Measurements from ENCODE around the gene ATE1.
"Not testable (repeated sequence)": the region's sequence is repeated elsewhere in the genome, so short reads cannot be mapped to it uniquely, and the experiment has no call there.

The ATE1 gene

DNA sequence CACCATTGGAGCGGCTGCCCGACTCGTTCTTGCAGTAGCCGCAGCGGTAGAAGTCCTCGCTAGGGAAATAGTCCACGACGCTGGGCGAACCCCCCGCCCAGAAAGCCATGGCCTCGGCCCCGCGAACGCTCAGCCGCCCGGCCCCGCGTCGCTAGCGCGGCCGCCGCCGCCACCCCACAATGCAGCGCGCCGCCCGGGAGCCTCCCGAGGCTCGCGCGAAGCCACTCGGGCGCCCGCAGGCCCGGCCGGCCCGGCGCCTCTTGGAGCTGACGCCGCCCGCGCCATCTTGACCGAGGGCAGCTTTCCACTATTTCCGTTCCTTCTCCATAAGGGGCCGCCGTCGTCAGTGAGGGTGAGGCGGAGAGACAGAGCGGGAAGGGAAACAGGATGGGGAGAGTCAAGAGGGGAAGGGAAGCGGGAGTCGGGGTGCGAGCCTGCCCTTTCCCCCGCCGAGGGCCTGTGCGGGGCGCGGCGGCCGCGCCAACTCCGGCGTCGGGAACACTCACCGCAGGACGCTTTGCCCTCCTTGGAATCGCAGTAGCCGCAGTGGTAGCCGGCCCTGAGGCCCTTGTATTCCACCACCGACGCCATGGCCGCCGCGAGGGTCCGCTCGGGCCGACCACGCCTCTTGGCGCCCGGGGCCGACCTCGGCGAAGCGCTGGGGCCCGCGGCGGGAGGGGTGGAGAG is at the start of gene ATE1:
ATE1 (minus strand) TSS at position 191 of the 687 bp plus-strand sequence; CDS start at position 109, 82 bp downstream.
- peak; percentile 57 to 73 (median 67) for DNase-seq

DNA sequence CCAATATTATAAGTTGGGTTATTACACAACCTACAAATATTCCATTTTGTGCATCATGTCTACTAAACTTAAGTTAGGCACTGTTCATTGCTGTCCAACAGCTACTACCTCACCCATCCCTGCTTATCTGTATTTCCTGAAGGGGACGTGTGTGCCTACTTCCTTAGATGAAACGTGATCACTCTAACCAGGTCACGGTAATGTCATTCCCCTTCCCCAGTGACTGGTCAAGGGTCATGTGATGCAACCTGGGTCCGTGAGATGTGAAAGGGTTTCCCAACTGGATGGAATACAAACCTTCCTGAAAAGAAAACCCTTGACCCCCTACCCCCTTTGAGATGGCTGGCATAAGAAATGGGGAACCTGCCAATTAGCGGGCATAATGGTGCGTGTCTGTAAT is 48.8 kb upstream of the ATE1 start:
- DNase-seq, result no peak

DNA sequence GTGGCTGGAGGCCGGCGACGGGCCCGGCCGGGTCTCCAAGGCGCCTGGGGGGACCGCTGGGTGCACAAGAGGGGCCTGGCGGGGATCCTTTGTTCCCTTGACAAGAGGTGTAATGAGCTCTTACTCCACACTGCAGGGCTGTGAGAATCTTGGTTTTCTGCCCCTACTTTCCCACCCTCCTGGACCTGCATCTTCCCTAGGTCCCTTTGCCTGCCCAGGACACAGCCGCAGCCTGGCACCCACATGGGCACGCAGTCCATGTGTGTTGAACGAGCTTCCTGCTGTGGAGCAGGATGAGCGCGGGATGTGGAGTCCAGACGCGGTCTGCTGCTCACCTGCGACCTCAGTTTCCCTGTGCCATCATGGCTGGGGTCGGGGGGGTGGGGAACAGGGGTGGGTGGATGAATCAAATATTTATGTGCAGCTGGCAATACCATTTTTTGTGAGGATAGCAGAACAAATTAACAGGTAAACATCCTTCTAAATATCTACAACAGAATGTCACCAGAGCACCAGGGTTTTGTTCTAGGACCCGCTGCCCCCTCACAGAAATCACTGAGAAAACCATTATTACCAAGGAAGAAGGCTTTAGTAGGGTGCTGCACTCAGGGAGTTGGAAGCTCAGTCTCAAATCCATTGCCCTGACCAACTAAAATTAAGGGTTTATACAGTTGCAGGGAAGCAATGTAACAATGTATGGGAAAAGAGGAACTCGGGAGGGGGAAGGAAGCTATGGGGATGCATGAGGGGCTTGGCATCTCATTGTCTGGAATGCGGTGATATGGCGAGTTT is 47.7 kb upstream of the ATE1 start:
- DNase-seq, result no peak

DNA sequence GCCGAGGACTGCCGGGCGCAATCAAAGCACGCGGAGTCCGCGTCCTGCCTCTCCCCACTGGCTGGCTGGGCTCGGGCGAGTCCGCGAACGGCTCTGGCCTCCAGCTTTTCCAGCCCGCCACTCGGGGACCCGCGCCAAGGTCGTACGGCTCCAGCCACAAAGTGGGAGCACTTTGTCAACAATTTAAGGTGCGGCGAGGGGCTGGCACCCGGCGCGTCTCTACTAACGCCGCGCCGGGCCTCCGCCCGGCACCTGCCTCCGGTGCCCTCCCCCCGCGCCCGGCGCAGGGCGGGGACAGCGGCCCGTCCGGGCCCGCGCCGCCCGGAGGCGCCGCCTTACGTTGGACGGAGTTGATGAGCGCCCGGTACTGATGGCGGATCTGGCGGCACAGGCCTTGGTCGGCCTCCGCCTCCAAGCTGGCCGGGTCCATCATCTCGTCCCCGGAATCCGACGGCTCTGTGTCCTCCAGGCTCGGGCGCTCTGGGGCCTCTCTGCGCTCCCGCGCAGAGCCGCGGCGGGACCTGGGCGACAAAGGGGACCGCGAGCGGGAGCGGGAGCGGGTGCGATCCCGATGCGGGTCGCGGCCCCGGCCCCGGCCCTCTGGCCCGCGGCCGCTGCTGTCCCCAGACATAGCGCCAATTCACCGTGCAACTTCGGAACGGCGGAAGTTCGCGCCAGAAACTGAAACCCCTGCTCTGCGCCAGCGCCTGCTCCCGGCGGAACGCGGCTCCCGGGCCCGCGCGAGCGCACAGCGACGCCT is 46.9 kb upstream of the ATE1 start, which contains the start of gene NSMCE4A:
NSMCE4A (minus strand) TSS at position 683 of the 760 bp plus-strand sequence; CDS start at position 631, 52 bp downstream.
- DNase-seq, result peak; percentile 41 to 57 (median 52)

- DNase-seq, result no peak
Measured at GRCh38 chr10:121974019-121974534, 46.2 kb upstream of the ATE1 start.

DNA sequence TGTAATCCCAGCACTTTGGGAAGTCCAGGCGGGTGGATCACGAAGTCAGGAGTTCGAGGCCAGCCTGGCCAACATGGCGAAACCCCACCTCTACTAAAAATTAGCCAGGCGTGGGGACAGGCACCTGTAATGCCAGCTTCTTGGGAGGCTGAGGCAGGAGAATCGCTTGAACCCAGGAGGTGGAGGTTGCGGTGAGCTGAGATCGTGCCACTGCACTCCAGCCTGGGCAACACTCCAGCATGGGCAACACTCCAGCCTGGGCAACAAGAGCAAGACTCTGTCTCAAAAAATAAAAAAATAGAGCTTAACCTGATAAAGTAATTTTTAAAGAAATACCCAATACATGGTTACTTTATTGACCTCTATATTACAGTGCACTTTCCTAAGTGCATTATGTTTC is 41.3 kb upstream of the ATE1 start:
- DNase-seq, result not testable (repeated sequence)

DNA sequence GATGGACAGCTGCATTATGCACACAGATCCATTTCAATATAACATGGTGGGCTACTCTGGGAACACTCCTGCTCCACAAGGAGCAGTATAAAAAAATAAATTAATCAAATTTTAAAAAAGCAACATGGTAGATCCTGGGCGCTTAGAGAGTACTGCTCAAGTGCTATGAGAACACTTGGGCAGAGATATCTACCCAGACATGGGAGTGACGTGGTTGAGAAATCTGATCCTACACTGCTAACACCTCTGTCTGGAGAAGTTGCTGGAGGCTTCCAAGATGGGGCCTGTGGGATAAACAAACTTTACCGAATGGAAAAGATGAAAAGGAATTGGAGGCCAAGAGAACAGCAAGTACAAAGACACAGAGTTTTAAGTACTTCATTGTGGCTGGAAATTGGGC is 38.2 kb upstream of the ATE1 start:
- no peak for DNase-seq

GRCh38 chr10:121961456-121961855 is 33.6 kb upstream of the ATE1 start:
- no peak for DNase-seq

GRCh38 chr10:121959671-121960070 is 31.8 kb upstream of the ATE1 start:
- no peak for DNase-seq

DNA sequence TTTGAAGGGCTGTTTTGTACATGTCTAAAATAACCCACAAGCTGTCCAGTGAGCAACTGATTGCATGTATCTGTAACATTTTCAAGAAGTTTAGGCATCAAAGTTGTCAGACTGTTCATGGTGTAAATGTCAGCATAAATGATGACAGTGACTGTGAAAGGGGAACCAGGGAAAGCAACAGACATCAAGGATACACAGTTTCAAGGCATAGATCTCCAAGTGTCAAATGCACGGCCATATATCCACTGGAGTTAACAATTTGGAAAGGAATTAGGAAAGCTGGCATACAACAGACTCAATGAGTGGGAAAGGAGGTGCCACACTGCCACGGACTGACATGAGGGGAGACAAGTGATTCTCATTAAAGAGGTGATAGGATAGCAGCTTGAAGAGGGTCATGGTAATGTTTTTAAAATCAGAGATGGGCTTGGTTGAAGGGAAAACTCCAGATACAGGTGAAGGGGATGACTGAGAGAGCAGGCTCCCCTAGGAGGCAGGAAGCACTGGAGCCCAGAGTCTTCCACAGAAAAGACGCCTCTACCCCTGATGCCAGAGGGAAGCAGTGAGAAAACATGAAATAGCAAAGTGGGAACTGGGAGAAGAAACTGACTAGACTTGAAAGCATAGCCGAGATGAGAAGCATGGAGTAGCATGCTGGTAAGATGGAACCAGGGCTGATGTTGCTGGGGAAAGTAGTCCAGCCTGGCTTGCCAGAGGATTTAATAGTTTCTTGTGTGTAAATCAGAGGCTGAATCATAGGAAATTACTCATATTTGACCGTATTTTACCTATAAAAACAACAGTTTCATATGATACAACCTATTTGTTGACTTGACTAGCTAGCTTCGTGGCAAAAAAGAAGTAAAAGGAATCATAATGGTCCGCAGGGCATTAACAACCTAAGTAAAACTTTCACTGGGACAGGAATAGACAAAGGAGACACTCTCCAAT is 28.6 kb upstream of the ATE1 start:
- DNase-seq, result no peak

DNA sequence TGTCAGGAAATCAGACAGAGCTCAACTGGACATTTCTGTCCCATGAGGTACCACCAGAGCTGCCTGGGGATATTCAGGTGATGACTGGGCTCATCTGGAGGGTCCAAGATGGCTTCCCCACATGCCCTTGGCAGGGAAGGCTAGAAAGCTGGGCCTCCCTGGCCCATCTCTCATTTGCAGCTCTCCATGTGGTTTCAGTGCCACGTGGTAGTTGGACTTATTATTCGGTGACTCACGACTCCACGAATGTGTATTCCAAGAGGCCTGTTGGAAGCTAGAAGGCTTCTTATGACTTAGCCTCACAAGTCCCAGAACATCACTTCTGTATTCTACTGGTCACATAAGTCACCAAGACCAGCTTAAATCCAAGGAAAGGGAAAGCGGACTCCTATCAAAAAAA is 24.4 kb upstream of the ATE1 start:
- DNase-seq, result no peak

- no peak for DNase-seq
Measured at GRCh38 chr10:121949451-121949850, 21.6 kb upstream of the ATE1 start.

- DNase-seq, result no peak
Measured at GRCh38 chr10:121949049-121949448, 21.2 kb upstream of the ATE1 start.

GRCh38 chr10:121947343-121948330 is 19.8 kb upstream of the ATE1 start:
- DNase-seq, result no peak

DNA sequence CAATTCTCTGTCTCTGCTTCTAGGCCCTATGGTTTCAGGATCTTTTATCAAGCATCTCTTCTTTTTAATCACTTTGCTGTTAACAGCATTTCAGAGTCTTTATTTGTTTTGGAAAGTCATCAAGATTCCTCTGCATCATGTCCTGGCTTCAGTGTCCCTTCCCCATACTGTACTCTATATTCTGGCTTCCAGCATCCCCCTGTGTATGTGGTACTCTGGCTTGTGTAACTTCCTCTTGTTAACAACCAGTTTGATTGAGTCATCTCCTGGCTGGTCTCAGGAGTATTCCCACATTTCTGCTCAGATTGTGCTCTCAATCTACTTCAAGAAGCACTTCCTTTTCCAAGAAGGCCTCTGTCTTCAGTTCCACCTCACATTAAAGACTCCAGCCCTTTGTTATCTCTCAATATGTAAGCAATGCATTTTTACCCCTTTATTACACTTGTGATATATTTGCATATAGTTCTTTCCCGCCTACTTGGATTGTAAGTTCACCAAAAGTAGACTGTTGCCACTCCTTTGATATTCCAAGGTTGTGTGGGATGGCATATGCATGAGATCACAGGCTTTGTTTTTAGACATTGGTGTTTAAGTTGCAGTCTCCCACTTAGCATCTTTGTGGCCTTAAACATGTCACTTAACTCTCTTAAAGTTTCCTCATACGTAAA is 15.1 kb upstream of the ATE1 start:
- no peak for DNase-seq

- DNase-seq, result no peak
Measured at GRCh38 chr10:121941532-121941931, 13.7 kb upstream of the ATE1 start.

DNA sequence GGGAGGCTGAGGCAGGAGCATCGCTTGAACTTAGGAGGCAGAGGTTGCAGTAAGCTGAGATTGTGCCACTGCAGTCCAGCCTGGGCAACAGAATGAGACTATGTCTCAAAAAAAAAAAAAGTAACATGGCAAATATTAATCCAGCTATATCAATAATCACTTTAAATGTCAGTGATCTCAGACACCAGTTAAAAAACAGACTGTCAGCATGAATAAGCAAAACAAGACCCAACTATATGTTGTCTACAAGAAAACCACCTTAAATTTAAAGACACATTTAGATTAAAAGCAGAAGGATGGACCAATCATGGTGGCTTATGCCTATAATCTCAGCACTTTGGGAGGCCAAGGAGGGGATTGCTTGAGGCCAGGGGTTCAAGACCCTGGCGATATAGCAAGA is 8.5 kb upstream of the ATE1 start:
- no peak for DNase-seq

DNA sequence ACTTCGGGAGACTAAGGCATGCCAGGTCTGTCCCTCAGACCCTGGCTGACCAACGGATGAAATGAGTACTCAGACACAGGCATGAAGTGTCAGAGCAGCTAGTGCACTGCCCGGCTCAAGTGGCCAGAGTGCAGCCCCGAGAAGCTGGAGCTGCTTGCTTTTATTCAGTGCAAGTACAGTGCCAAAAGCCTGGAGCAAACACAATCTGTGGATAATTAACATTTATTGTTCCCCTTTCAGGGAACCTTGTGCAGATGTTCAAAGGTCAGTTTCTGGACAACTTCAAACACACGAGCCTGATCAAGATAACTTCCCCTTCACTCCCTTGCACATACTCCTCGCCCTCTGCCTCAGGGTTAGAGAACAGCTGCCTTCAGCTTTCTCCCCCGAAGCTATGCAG is 7.9 kb upstream of the ATE1 start:
- DNase-seq, result no peak

- DNase-seq, result not testable (repeated sequence)
Measured at GRCh38 chr10:121930268-121931085, 2.6 kb upstream of the ATE1 start.

All from activated CD4-positive, CD25-positive, alpha-beta regulatory T cell (primary cell).